ENCODE results near the gene PLIN4. TPM values are rescaled to one million over a fixed set of nuclear protein-coding genes. Genes with fewer than 3 reads are reported as not detected.

PLIN4 gene
- total RNA-seq, 2 donors from 2014 or later = 0.33 to 0.66 TPM

- Mint-ChIP-seq H3K4me1 (peaks cover 6% of the 10 kb centered on the region), H3K4me3 (no peak overlapping the region), H3K36me3 (ENCODE audit: low read depth) (no peaks in the 10 kb centered on the region), H3K9me3 (peaks cover 4% of the 10 kb centered on the region), H3K27me3 (ENCODE audit: insufficient read depth) (no peaks in the 10 kb centered on the region), H3K27ac (no peak overlapping the region)
- Histone ChIP-seq H3K4me1 (ENCODE audit: control insufficient read depth, insufficient read depth, low read length) (peaks cover 3% of the 10 kb centered on the region), H3K36me3 (ENCODE audit: control insufficient read depth, insufficient read depth, low read length) (no peaks in the 10 kb centered on the region), H3K4me3 (ENCODE audit: low read length) (no peak overlapping the region), H3K27ac (ENCODE audit: low read depth, low read length) (no peak overlapping the region), H3K27me3 (ENCODE audit: control insufficient read depth, insufficient read depth, low read length, poor library complexity, severe bottlenecking) (no peaks in the 10 kb centered on the region), H3K9me3 (ENCODE audit: control insufficient read depth, low read length) (peaks cover 6% of the 10 kb centered on the region), H3K9ac (ENCODE audit: extremely low read depth, low read length, poor library complexity, severe bottlenecking) (no peak overlapping the region)
- no peak for TF ChIP-seq CTCF (conservative IDR thresholded peaks at IDR 0.05)
- 92 to 94% methylated on average over 11 to 12 of the region's 12 CpGs for WGBS, 2 experiments (ENCODE audit: insufficient coverage in 1 of 2, insufficient read length in 1 of 2)
- DNase-seq = no peak
These were observed 23.0 kb upstream of the PLIN4 start for GRCh38 chr19:4541114-4541805.

GRCh38 chr19:4539693-4540581 is 21.7 kb upstream of the PLIN4 start, which contains the start of gene LRG1:
TSS of gene LRG1 (minus strand) at chr19:4540036. CDS start at chr19:4540013, 23 bp downstream.
- H3K4me1 Mint-ChIP-seq = peaks cover 6% of the 10 kb centered on the region
- DNase-seq = peak; percentile 61
- peaks cover 2% of the 10 kb centered on the region for H3K27me3 Mint-ChIP-seq (ENCODE audit: insufficient read depth)
- no peak within 1 kb of the TSS for H3K27ac ChIP-seq (ENCODE audit: low read depth, low read length)
- no peak within 1 kb of the TSS for H3K9ac ChIP-seq (ENCODE audit: extremely low read depth, low read length, poor library complexity, severe bottlenecking)
- H3K27ac Mint-ChIP-seq = peak within 1 kb of the TSS; percentile 52
- peaks cover 3% of the 10 kb centered on the region for H3K4me1 ChIP-seq (ENCODE audit: control insufficient read depth, insufficient read depth, low read length)
- H3K36me3 ChIP-seq (ENCODE audit: control insufficient read depth, insufficient read depth, low read length) = no peaks in the 10 kb centered on the region
- peaks cover 4% of the 10 kb centered on the region for H3K9me3 Mint-ChIP-seq
- H3K4me3 ChIP-seq (ENCODE audit: low read length) = peak within 1 kb of the TSS; percentile 48
- no peaks in the 10 kb centered on the region for H3K36me3 Mint-ChIP-seq (ENCODE audit: low read depth)
- no peak within 1 kb of the TSS for H3K4me3 Mint-ChIP-seq
- TF ChIP-seq CTCF (conservative IDR thresholded peaks at IDR 0.05) = no peak
- H3K9me3 ChIP-seq (ENCODE audit: control insufficient read depth, low read length) = peaks cover 6% of the 10 kb centered on the region
- H3K27me3 ChIP-seq (ENCODE audit: control insufficient read depth, insufficient read depth, low read length, poor library complexity, severe bottlenecking) = no peaks in the 10 kb centered on the region
- WGBS, 2 experiments (ENCODE audit: insufficient coverage in 1 of 2, insufficient read length in 1 of 2) = 87 to 92% methylated on average over 10 to 14 of the region's 14 CpGs

GRCh38 chr19:4539169-4539692 is 20.9 kb upstream of the PLIN4 start:
- H3K9me3 Mint-ChIP-seq = peaks cover 4% of the 10 kb centered on the region
- no peaks in the 10 kb centered on the region for H3K36me3 ChIP-seq (ENCODE audit: control insufficient read depth, insufficient read depth, low read length)
- no peak overlapping the region for H3K27ac Mint-ChIP-seq
- DNase-seq = no peak
- TF ChIP-seq CTCF (conservative IDR thresholded peaks at IDR 0.05) = no peak
- H3K36me3 Mint-ChIP-seq (ENCODE audit: low read depth) = no peaks in the 10 kb centered on the region
- no peak overlapping the region for H3K4me3 Mint-ChIP-seq
- peaks cover 6% of the 10 kb centered on the region for H3K27me3 ChIP-seq (ENCODE audit: control insufficient read depth, insufficient read depth, low read length, poor library complexity, severe bottlenecking)
- WGBS, 2 experiments (ENCODE audit: insufficient coverage in 1 of 2, insufficient read length in 1 of 2) = 81 to 88% methylated on average over 2 to 3 of the region's 3 CpGs
- no peak overlapping the region for H3K9ac ChIP-seq (ENCODE audit: extremely low read depth, low read length, poor library complexity, severe bottlenecking)
- H3K27me3 Mint-ChIP-seq (ENCODE audit: insufficient read depth) = peaks cover 7% of the 10 kb centered on the region
- H3K4me1 ChIP-seq (ENCODE audit: control insufficient read depth, insufficient read depth, low read length) = peaks cover 3% of the 10 kb centered on the region
- H3K4me3 ChIP-seq (ENCODE audit: low read length) = no peak overlapping the region
- peaks cover 6% of the 10 kb centered on the region for H3K9me3 ChIP-seq (ENCODE audit: control insufficient read depth, low read length)
- H3K4me1 Mint-ChIP-seq = peaks cover 6% of the 10 kb centered on the region
- H3K27ac ChIP-seq (ENCODE audit: low read depth, low read length) = no peak overlapping the region

Measured in endodermal cell (in vitro differentiated cells).